ENCODE measurements around the gene MAGI2. TPM values are rescaled to one million over a fixed set of nuclear protein-coding genes. Genes with fewer than 3 reads are reported as not detected.

MAGI2 gene
- total and polyA plus RNA-seq, 4 donors: 0.37 to 4.1 (median 1.4) TPM

DNA sequence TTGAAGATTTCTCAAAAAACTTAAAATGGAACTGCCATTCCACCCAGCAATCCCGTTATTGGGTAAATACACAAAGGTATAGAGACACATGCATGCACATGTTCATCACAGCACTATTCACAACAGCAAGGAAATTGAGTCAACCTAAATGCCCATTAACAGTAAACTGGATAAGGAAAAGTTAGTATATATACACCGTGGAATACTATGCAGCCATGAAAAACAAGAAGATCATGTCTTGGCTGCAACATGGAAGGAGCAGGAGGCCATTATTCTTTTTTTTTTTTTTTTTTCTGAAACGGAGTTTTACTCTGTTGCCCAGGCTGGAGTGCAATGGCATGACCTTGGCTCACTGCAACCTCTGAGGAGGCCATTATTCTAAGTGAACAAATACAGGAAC lies 749.0 kb downstream of the MAGI2 start:
- no peak for DNase-seq (ENCODE audit: low spot score)
- 87% methylated on average over 3 of the region's 3 CpGs for WGBS
- H3K9me3 ChIP-seq (ENCODE audit: control insufficient read depth in 4 of 4, low read length in 3 of 4): peaks cover 0 to 4% (median 0%) of the 10 kb centered on the region in 4 donors
- H3K9ac ChIP-seq (ENCODE audit: low read depth in 1 of 2, low read length in 2 of 2): no peak overlapping the region
- no peaks in the 10 kb centered on the region for H3K36me3 ChIP-seq (ENCODE audit: control insufficient read depth in 4 of 4, insufficient read depth in 3 of 4, low read depth in 1 of 4, low read length in 3 of 4)
- no peak for TF ChIP-seq JUND (IDR thresholded peaks at IDR 0.05)
- TF ChIP-seq, protein P1, sequence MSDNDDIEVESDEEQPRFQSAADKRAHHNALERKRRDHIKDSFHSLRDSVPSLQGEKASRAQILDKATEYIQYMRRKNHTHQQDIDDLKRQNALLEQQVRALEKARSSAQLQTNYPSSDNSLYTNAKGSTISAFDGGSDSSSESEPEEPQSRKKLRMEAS (IDR thresholded peaks at IDR 0.05): no peak
- TF ChIP-seq, protein P2, sequence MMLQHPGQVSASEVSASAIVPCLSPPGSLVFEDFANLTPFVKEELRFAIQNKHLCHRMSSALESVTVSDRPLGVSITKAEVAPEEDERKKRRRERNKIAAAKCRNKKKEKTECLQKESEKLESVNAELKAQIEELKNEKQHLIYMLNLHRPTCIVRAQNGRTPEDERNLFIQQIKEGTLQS (IDR thresholded peaks at IDR 0.05): no peak
- H3K4me3 ChIP-seq (ENCODE audit: low read depth in 1 of 3, low read length in 3 of 3): no peak overlapping the region
- H3K4me1 ChIP-seq (ENCODE audit: control insufficient read depth in 4 of 4, insufficient read depth in 4 of 4, low read length in 3 of 4): no peaks in the 10 kb centered on the region
- H3K27me3 ChIP-seq (ENCODE audit: control insufficient read depth in 4 of 4, insufficient read depth in 4 of 4, low read length in 3 of 4): no peaks in the 10 kb centered on the region
- no peak overlapping the region for H3K27ac ChIP-seq (ENCODE audit: low read depth in 1 of 2, low read length in 2 of 2)

DNA sequence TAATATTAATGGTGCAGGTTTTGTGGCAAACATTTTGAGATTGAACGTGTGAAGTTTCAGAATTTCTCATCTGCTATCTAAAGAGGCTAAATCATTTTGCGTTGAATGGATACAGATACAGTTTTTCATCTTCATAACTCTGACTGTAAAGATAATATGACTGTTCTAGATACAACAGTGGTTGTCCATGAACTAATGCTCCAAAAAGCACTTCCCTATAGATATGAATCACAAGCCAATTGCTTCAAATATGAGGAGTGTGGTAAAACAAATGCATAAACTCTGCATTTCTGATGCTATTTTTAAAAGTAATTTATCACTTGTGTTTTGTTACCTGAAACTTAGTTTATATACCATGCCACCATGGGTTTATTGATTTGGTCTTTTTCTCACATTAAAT lies 750.1 kb downstream of the MAGI2 start:
- no peak for TF ChIP-seq SP1 (IDR thresholded peaks at IDR 0.05)
- no peak for TF ChIP-seq YY1 (IDR thresholded peaks at IDR 0.05)
- no peak for TF ChIP-seq RXRA (IDR thresholded peaks at IDR 0.05)
- no peak for TF ChIP-seq NR2F2 (IDR thresholded peaks at IDR 0.05)
- TF ChIP-seq TAF1 (conservative IDR thresholded peaks at IDR 0.05): no peak
- TF ChIP-seq, protein P2 (IDR thresholded peaks at IDR 0.05): no peak
- TF ChIP-seq, protein P3, sequence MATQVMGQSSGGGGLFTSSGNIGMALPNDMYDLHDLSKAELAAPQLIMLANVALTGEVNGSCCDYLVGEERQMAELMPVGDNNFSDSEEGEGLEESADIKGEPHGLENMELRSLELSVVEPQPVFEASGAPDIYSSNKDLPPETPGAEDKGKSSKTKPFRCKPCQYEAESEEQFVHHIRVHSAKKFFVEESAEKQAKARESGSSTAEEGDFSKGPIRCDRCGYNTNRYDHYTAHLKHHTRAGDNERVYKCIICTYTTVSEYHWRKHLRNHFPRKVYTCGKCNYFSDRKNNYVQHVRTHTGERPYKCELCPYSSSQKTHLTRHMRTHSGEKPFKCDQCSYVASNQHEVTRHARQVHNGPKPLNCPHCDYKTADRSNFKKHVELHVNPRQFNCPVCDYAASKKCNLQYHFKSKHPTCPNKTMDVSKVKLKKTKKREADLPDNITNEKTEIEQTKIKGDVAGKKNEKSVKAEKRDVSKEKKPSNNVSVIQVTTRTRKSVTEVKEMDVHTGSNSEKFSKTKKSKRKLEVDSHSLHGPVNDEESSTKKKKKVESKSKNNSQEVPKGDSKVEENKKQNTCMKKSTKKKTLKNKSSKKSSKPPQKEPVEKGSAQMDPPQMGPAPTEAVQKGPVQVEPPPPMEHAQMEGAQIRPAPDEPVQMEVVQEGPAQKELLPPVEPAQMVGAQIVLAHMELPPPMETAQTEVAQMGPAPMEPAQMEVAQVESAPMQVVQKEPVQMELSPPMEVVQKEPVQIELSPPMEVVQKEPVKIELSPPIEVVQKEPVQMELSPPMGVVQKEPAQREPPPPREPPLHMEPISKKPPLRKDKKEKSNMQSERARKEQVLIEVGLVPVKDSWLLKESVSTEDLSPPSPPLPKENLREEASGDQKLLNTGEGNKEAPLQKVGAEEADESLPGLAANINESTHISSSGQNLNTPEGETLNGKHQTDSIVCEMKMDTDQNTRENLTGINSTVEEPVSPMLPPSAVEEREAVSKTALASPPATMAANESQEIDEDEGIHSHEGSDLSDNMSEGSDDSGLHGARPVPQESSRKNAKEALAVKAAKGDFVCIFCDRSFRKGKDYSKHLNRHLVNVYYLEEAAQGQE (IDR thresholded peaks at IDR 0.05): no peak
- no peak for TF ChIP-seq FOXA1 (IDR thresholded peaks at IDR 0.05)
- TF ChIP-seq EGR1 (IDR thresholded peaks at IDR 0.05; ENCODE audit: low read depth in 2 of 2): no peak
- TF ChIP-seq, protein P1 (IDR thresholded peaks at IDR 0.05): no peak
- TF ChIP-seq, protein P4, sequence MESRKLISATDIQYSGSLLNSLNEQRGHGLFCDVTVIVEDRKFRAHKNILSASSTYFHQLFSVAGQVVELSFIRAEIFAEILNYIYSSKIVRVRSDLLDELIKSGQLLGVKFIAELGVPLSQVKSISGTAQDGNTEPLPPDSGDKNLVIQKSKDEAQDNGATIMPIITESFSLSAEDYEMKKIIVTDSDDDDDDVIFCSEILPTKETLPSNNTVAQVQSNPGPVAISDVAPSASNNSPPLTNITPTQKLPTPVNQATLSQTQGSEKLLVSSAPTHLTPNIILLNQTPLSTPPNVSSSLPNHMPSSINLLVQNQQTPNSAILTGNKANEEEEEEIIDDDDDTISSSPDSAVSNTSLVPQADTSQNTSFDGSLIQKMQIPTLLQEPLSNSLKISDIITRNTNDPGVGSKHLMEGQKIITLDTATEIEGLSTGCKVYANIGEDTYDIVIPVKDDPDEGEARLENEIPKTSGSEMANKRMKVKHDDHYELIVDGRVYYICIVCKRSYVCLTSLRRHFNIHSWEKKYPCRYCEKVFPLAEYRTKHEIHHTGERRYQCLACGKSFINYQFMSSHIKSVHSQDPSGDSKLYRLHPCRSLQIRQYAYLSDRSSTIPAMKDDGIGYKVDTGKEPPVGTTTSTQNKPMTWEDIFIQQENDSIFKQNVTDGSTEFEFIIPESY (IDR thresholded peaks at IDR 0.05): no peak
- TF ChIP-seq HNF4G (IDR thresholded peaks at IDR 0.05): no peak
- TF ChIP-seq FOXA2 (IDR thresholded peaks at IDR 0.05): no peak
- TF ChIP-seq GABPA (IDR thresholded peaks at IDR 0.05 in 1 of 2, conservative IDR thresholded peaks at IDR 0.05 in 1 of 2): no peak
- no peak for TF ChIP-seq JUND (IDR thresholded peaks at IDR 0.05)
- TF ChIP-seq, protein P5, sequence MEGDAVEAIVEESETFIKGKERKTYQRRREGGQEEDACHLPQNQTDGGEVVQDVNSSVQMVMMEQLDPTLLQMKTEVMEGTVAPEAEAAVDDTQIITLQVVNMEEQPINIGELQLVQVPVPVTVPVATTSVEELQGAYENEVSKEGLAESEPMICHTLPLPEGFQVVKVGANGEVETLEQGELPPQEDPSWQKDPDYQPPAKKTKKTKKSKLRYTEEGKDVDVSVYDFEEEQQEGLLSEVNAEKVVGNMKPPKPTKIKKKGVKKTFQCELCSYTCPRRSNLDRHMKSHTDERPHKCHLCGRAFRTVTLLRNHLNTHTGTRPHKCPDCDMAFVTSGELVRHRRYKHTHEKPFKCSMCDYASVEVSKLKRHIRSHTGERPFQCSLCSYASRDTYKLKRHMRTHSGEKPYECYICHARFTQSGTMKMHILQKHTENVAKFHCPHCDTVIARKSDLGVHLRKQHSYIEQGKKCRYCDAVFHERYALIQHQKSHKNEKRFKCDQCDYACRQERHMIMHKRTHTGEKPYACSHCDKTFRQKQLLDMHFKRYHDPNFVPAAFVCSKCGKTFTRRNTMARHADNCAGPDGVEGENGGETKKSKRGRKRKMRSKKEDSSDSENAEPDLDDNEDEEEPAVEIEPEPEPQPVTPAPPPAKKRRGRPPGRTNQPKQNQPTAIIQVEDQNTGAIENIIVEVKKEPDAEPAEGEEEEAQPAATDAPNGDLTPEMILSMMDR (IDR thresholded peaks at IDR 0.05; ENCODE audit: low read depth, low read length, missing input control): no peak
- TF ChIP-seq RAD21 (IDR thresholded peaks at IDR 0.05): no peak
- no peak for TF ChIP-seq HNF4A (conservative IDR thresholded peaks at IDR 0.05)
- Histone ChIP-seq H3K36me3 (ENCODE audit: control insufficient read depth in 4 of 4, insufficient read depth in 3 of 4, low read depth in 1 of 4, low read length in 3 of 4) (no peaks in the 10 kb centered on the region), H3K9me3 (ENCODE audit: control insufficient read depth in 4 of 4, low read length in 3 of 4) (peaks cover 0 to 4% (median 0%) of the 10 kb centered on the region in 4 donors), H3K9ac (ENCODE audit: low read depth in 1 of 2, low read length in 2 of 2) (no peak overlapping the region), H3K4me1 (ENCODE audit: control insufficient read depth in 4 of 4, insufficient read depth in 4 of 4, low read length in 3 of 4) (no peaks in the 10 kb centered on the region), H3K27me3 (ENCODE audit: control insufficient read depth in 4 of 4, insufficient read depth in 4 of 4, low read length in 3 of 4) (no peaks in the 10 kb centered on the region), H3K27ac (ENCODE audit: low read depth in 1 of 2, low read length in 2 of 2) (no peak overlapping the region), H3K4me3 (ENCODE audit: low read depth in 1 of 3, low read length in 3 of 3) (no peak overlapping the region)
- no peak for DNase-seq (ENCODE audit: low spot score)
- WGBS: 91% methylated on average over 2 of the region's 2 CpGs

Data from liver (tissue), 9 donors.